Thoracic aorta (tissue), 2 donors: Measurements from ENCODE around the gene GUCY1A1. TPM values are rescaled to one million over a fixed set of nuclear protein-coding genes. Genes with fewer than 3 reads are reported as not detected.

Experiments
- ATAC-seq: fragments of 150-250 bp; one replicate; pipeline ENCODE4 v1.8.0; 2017; ENCODE audit warnings: low read depth; ENCODE audit not compliant: insufficient number of reproducible peaks, low FRiP score
- DNase-seq: peaks from one replicate; pipeline ENCODE4 v3.0.0-alpha.2; 2020; ENCODE audit warnings: low spot score
- H3K27ac ChIP-seq, 2 donors: fragments of 200-600 bp; sonication (generic); 1 replicate in 1 of 2; 2 replicates in 1 of 2; pipeline ENCODE4 v1.5.1; 2016; ENCODE audit warnings: mild to moderate bottlenecking in 2 of 2, moderate library complexity in 2 of 2
- H3K27me3 ChIP-seq: fragments of 200-600 bp; sonication (generic); replicated peaks from 2 replicates; pipeline ENCODE4 v1.6.0; 2016; ENCODE audit warnings: mild to moderate bottlenecking; ENCODE audit not compliant: insufficient read depth
- H3K36me3 ChIP-seq: fragments of 200-600 bp; sonication (generic); one replicate; pipeline ENCODE4 v1.5.1; 2016
- H3K4me1 ChIP-seq, 2 donors: fragments of 200-600 bp; sonication (generic); 1 replicate in 1 of 2; 2 replicates in 1 of 2; pipeline versions ENCODE4 v1.5.1 to v1.6.0; 2016; ENCODE audit warnings: low read depth in 2 of 2, mild to moderate bottlenecking in 1 of 2; ENCODE audit not compliant: control insufficient read depth in 1 of 2
- H3K4me3 ChIP-seq: fragments of 200-600 bp; sonication (generic); 2 replicates; pipeline ENCODE4 v1.5.1; 2016; ENCODE audit warnings: mild to moderate bottlenecking
- H3K9me3 ChIP-seq: fragments of 200-600 bp; sonication (generic); 2 replicates; pipeline ENCODE4 v1.5.1; 2016
- total RNA-seq, 2 donors: library from RNA; depleted of rRNA; stranded (reverse); fragments of >200 nt; gene quantifications; one replicate each; pipeline versions ENCODE4 v1.1.0 to v1.2.3, GENCODE V29; 2016
- TF ChIP-seq, protein P1 (sequence below): fragments of 200-600 bp; sonication (generic); IDR thresholded peaks from one replicate; pipeline ENCODE4 v1.5.1; 2019; ENCODE audit warnings: antibody characterized with exemption

Gene GUCY1A1
- total RNA-seq, 2 donors from 2014 or later = 110 to 135 TPM

GRCh38 chr4:155676430-155676825 lies 9.8 kb downstream of the GUCY1A1 start:
- TF ChIP-seq, protein P1, sequence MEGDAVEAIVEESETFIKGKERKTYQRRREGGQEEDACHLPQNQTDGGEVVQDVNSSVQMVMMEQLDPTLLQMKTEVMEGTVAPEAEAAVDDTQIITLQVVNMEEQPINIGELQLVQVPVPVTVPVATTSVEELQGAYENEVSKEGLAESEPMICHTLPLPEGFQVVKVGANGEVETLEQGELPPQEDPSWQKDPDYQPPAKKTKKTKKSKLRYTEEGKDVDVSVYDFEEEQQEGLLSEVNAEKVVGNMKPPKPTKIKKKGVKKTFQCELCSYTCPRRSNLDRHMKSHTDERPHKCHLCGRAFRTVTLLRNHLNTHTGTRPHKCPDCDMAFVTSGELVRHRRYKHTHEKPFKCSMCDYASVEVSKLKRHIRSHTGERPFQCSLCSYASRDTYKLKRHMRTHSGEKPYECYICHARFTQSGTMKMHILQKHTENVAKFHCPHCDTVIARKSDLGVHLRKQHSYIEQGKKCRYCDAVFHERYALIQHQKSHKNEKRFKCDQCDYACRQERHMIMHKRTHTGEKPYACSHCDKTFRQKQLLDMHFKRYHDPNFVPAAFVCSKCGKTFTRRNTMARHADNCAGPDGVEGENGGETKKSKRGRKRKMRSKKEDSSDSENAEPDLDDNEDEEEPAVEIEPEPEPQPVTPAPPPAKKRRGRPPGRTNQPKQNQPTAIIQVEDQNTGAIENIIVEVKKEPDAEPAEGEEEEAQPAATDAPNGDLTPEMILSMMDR = no peak
- Histone ChIP-seq H3K27ac (peak overlapping the region; percentile 2 to 66), H3K9me3 (no peaks in the 10 kb centered on the region), H3K27me3 (no peaks in the 10 kb centered on the region), H3K36me3 (no peaks in the 10 kb centered on the region), H3K4me1 (peaks cover 28 to 67% of the 10 kb centered on the region in 2 donors), H3K4me3 (peak overlapping the region; percentile 65)
- ATAC-seq = no peak
- no peak for DNase-seq

GRCh38 chr4:155678011-155678410 lies 11.4 kb downstream of the GUCY1A1 start:
- ATAC-seq = no peak
- no peak for DNase-seq
- no peaks in the 10 kb centered on the region for H3K9me3 ChIP-seq
- peaks cover 27 to 62% of the 10 kb centered on the region in 2 donors for H3K4me1 ChIP-seq
- no peaks in the 10 kb centered on the region for H3K27me3 ChIP-seq
- H3K36me3 ChIP-seq = no peaks in the 10 kb centered on the region
- H3K27ac ChIP-seq = no peak overlapping the region
- TF ChIP-seq, protein P1 = no peak
- no peak overlapping the region for H3K4me3 ChIP-seq

DNA sequence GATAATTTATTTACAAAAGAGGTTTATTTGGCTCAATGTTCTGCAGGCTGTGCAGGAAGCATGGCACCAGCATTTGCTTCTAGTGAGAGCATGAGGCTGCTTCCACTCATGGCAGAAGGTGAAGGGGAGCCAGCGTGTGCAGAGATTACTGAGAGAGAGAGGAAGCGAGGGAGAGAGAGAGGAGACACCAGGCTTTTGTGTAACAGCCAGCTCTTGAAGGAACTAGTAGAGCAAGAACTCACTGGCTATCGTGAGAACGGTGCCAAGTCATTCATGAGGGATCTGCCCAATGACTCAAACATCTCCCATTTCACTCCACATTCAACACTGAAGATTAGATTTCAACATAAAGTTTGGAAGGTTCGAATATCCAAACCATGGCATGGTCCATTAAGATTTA lies 12.7 kb downstream of the GUCY1A1 start:
- no peak for DNase-seq
- Histone ChIP-seq H3K4me3 (peak overlapping the region; percentile 40), H3K4me1 (peaks cover 32 to 64% of the 10 kb centered on the region in 2 donors), H3K36me3 (no peaks in the 10 kb centered on the region), H3K27me3 (no peaks in the 10 kb centered on the region), H3K27ac (peak overlapping the region in 1 of 2 donors; percentile 10), H3K9me3 (no peaks in the 10 kb centered on the region)
- ATAC-seq = peak; percentile 56
- TF ChIP-seq, protein P1 = no peak

GRCh38 chr4:155681886-155682285 lies 15.2 kb downstream of the GUCY1A1 start:
- H3K36me3 ChIP-seq = no peaks in the 10 kb centered on the region
- H3K4me1 ChIP-seq = peaks cover 22 to 55% of the 10 kb centered on the region in 2 donors
- peak overlapping the region; percentile 53 for H3K4me3 ChIP-seq
- no peaks in the 10 kb centered on the region for H3K9me3 ChIP-seq
- TF ChIP-seq, protein P1 = no peak
- H3K27me3 ChIP-seq = no peaks in the 10 kb centered on the region
- no peak for DNase-seq
- H3K27ac ChIP-seq = peak overlapping the region; percentile 70 to 71
- no peak for ATAC-seq

GRCh38 chr4:155684423-155684822 lies 17.8 kb downstream of the GUCY1A1 start:
- DNase-seq (no peak), ATAC-seq (no peak)
- H3K9me3 ChIP-seq = no peaks in the 10 kb centered on the region
- H3K4me1 ChIP-seq = peaks cover 25 to 65% of the 10 kb centered on the region in 2 donors
- TF ChIP-seq, protein P1 = no peak
- peak overlapping the region; percentile 24 to 57 for H3K27ac ChIP-seq
- no peaks in the 10 kb centered on the region for H3K27me3 ChIP-seq
- no peak overlapping the region for H3K4me3 ChIP-seq
- H3K36me3 ChIP-seq = no peaks in the 10 kb centered on the region
